Ishikawa (cell line): ENCODE data around the gene MACROD2.

Experiments
- CEBPB ChIP-seq: IDR thresholded peaks from 2 replicates; pipeline ENCODE4 v1.6.1; 2012
- CREB1 ChIP-seq: IDR thresholded peaks from 2 replicates; pipeline ENCODE4 v1.6.1; 2012; ENCODE audit warnings: low read depth
- EGR1 ChIP-seq: IDR thresholded peaks from 2 replicates; pipeline ENCODE4 v1.6.1; 2012
- EP300 ChIP-seq: IDR thresholded peaks from 2 replicates; pipeline ENCODE4 v1.6.1; 2012; ENCODE audit warnings: borderline replicate concordance
- FOXM1 ChIP-seq: IDR thresholded peaks from 2 replicates; pipeline ENCODE4 v1.6.1; 2012; ENCODE audit warnings: low read depth, borderline replicate concordance
- NFIC ChIP-seq: IDR thresholded peaks from 2 replicates; pipeline ENCODE4 v1.6.1; 2012
- RAD21 ChIP-seq: IDR thresholded peaks from 2 replicates; pipeline ENCODE4 v1.6.1; 2012; ENCODE audit warnings: low read depth
- TAF1 ChIP-seq: IDR thresholded peaks from 2 replicates; pipeline ENCODE4 v1.6.1; 2012; ENCODE audit warnings: low read depth, mild to moderate bottlenecking
- TCF12 ChIP-seq: IDR thresholded peaks from 2 replicates; pipeline ENCODE4 v1.6.1; 2012; ENCODE audit warnings: low read depth
- TEAD4 ChIP-seq: IDR thresholded peaks from 2 replicates; pipeline ENCODE4 v1.6.1; 2012
- YY1 ChIP-seq: IDR thresholded peaks from 2 replicates; pipeline ENCODE4 v1.6.1; 2012; ENCODE audit warnings: low read depth
- ZBTB7A ChIP-seq: IDR thresholded peaks from 2 replicates; pipeline ENCODE4 v1.6.1; 2012; ENCODE audit warnings: low read depth
- TF ChIP-seq, protein P1 (sequence below): IDR thresholded peaks from 2 replicates; pipeline ENCODE4 v1.6.1; 2012; ENCODE audit warnings: low read depth, mild to moderate bottlenecking
- TF ChIP-seq, protein P2 (sequence below): IDR thresholded peaks from 2 replicates; pipeline ENCODE4 v1.6.1; 2012
- TF ChIP-seq, protein P3 (sequence below): IDR thresholded peaks from 2 replicates; pipeline ENCODE4 v1.6.1; 2012

Gene MACROD2

DNA sequence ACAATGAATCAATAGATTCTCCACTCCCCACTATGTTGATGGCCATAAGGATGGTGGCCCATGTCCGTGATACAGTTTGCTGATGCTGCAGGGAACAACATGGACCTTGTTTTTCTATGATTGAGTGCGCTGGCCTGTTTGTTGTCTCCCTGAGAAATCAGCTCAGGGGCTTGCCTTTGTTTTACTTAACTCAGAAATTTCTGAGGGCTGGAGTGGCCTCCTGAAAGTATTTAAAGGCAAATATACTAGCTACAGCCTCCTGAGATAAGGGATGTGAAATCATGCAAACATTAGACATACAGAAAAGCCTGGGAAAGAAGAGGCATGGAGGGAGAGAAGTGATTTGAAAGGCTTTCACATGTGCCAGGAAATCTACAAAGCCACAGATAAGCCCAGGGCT lies 512.4 kb downstream of the MACROD2 start:
- TF ChIP-seq FOXM1: no peak

DNA sequence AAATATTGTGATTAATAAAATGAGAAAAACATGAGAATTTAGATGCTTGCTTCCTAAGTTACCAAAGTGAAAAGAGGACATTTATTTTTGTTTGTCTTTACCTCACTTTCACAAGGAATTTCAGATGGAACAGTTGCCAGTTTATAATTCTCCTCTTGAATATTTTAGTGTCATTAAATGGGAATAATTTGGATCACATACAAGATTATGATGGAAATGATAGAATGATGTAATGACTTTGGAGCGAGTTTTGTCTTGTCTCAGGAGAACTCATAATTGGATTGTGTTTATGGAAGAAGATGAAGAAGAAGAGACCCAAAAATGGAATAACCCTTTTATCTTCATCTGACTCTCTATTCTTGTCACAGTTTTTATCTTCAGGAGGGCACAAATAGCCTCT lies 515.0 kb downstream of the MACROD2 start:
- TF ChIP-seq EP300 (no peak), TAF1 (no peak), ZBTB7A (no peak), TEAD4 (no peak), CREB1 (no peak), YY1 (no peak), TCF12 (no peak), RAD21 (no peak), EGR1 (no peak), NFIC (no peak), CEBPB (no peak)
- TF ChIP-seq, protein P1, sequence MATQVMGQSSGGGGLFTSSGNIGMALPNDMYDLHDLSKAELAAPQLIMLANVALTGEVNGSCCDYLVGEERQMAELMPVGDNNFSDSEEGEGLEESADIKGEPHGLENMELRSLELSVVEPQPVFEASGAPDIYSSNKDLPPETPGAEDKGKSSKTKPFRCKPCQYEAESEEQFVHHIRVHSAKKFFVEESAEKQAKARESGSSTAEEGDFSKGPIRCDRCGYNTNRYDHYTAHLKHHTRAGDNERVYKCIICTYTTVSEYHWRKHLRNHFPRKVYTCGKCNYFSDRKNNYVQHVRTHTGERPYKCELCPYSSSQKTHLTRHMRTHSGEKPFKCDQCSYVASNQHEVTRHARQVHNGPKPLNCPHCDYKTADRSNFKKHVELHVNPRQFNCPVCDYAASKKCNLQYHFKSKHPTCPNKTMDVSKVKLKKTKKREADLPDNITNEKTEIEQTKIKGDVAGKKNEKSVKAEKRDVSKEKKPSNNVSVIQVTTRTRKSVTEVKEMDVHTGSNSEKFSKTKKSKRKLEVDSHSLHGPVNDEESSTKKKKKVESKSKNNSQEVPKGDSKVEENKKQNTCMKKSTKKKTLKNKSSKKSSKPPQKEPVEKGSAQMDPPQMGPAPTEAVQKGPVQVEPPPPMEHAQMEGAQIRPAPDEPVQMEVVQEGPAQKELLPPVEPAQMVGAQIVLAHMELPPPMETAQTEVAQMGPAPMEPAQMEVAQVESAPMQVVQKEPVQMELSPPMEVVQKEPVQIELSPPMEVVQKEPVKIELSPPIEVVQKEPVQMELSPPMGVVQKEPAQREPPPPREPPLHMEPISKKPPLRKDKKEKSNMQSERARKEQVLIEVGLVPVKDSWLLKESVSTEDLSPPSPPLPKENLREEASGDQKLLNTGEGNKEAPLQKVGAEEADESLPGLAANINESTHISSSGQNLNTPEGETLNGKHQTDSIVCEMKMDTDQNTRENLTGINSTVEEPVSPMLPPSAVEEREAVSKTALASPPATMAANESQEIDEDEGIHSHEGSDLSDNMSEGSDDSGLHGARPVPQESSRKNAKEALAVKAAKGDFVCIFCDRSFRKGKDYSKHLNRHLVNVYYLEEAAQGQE: no peak
- TF ChIP-seq, protein P2, sequence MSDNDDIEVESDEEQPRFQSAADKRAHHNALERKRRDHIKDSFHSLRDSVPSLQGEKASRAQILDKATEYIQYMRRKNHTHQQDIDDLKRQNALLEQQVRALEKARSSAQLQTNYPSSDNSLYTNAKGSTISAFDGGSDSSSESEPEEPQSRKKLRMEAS: no peak
- TF ChIP-seq, protein P3, sequence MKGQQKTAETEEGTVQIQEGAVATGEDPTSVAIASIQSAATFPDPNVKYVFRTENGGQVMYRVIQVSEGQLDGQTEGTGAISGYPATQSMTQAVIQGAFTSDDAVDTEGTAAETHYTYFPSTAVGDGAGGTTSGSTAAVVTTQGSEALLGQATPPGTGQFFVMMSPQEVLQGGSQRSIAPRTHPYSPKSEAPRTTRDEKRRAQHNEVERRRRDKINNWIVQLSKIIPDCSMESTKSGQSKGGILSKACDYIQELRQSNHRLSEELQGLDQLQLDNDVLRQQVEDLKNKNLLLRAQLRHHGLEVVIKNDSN: no peak

DNA sequence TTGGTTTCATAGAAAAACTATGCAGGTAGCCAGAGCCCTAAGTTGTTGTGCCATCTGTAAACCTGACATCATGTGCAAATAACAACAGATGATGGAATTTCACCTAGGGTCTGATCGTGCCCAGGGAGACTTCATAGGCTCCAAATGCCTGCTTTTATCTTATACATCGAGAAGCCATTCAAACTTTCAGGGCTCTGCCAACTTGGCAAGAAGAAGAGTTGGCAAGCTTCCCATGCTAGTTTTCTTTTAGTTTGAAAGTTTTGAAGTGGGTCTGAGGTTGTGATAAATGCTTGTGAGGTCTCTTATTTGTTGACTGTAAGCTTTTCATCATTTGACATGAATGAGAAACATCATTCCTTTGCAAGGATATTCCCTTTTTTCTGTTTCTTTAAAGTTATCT lies 517.5 kb downstream of the MACROD2 start:
- TF ChIP-seq YY1 (no peak), CEBPB (no peak), TAF1 (no peak), ZBTB7A (no peak), EP300 (no peak), NFIC (no peak), TCF12 (no peak), TEAD4 (no peak), EGR1 (no peak), RAD21 (no peak), CREB1 (no peak), FOXM1 (no peak)
- TF ChIP-seq, protein P1: no peak
- TF ChIP-seq, protein P2: no peak
- TF ChIP-seq, protein P3: no peak

DNA sequence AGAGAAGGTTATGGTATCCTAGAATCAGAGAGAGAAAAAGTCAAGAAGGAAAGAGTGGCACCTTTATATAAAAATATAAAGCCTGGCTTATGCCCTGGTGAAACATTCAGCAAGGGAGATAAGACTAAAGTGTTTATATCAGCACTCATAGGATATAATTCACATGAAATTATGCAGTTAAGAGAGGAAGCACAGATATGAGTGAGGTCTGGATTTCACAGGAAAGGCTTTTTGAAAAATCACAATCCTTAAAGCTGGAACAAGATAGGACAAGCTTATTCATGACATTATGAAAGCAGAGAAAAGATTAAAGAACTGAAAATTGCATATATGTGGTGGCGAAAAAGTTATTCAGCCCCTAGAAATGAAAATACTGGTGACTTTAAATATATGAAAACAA lies 523.3 kb downstream of the MACROD2 start:
- TF ChIP-seq CREB1: no peak
- TF ChIP-seq, protein P1: no peak
- TF ChIP-seq YY1: no peak
- no peak for TF ChIP-seq TAF1
- TF ChIP-seq, protein P3: no peak
- no peak for TF ChIP-seq NFIC
- TF ChIP-seq CEBPB: no peak
- TF ChIP-seq TEAD4: no peak
- no peak for TF ChIP-seq RAD21
- no peak for TF ChIP-seq EGR1
- no peak for TF ChIP-seq ZBTB7A

DNA sequence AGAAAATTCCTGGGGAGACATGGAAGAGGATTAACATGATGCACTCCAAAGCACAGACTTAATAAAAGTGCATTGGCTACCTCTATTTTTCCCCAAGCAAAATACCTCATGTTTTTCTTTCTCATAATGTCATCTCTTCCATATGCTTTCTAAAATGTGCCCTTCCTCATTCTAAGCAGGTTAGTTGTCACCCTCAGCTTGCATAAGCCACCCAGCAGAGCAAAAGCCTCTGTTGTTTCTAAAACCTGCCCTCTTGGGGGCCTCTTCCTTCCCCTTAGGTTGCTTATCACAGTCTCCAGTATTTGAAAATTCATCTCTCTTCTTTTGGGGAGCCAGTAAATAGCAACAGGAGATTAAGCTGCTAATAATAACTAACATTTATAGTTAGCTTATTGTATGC lies 525.7 kb downstream of the MACROD2 start:
- TF ChIP-seq, protein P2: no peak
- no peak for TF ChIP-seq CREB1
